GM19043 (cell line): ENCODE data around the gene WTAP.
"Not testable (repeated sequence)": the region's sequence is repeated elsewhere in the genome, so short reads cannot be mapped to it uniquely, and the experiment has no call there.

Experiments
- ATAC-seq: cut with Tn5 transposase; IDR thresholded peaks from one replicate; pipeline ENCODE4 v1.9.1; 2021; ENCODE audit warnings: low read depth; ENCODE audit not compliant: unreplicated experiment

Gene WTAP

GRCh38 chr6:159693128-159693893, 34.0 kb upstream of the WTAP start, which contains the start of gene SOD2:
Gene SOD2, minus strand, starts transcription at chr6:159693241. Its CDS starts 74 bp downstream, at chr6:159693167.
- peak; percentile 69 for ATAC-seq

GRCh38 chr6:159693894-159694545, 33.3 kb upstream of the WTAP start:
- ATAC-seq: no peak

GRCh38 chr6:159695984-159696383, 31.3 kb upstream of the WTAP start:
- no peak for ATAC-seq

GRCh38 chr6:159700970-159701369, 26.3 kb upstream of the WTAP start:
- no peak for ATAC-seq

- ATAC-seq: no peak
Measured at GRCh38 chr6:159701413-159701999, 25.8 kb upstream of the WTAP start.

GRCh38 chr6:159710603-159711002, 16.7 kb upstream of the WTAP start:
- not testable (repeated sequence) for ATAC-seq

GRCh38 chr6:159712389-159712788, 14.9 kb upstream of the WTAP start:
- ATAC-seq: not testable (repeated sequence)

GRCh38 chr6:159713984-159714383, 13.3 kb upstream of the WTAP start:
- ATAC-seq: no peak

GRCh38 chr6:159714404-159714803, 12.9 kb upstream of the WTAP start:
- no peak for ATAC-seq

- no peak for ATAC-seq
Measured at GRCh38 chr6:159715166-159715565, 12.1 kb upstream of the WTAP start.

- ATAC-seq: no peak
Measured at GRCh38 chr6:159715605-159716004, 11.7 kb upstream of the WTAP start.

- no peak for ATAC-seq
Measured at GRCh38 chr6:159716247-159717096, 10.8 kb upstream of the WTAP start.

GRCh38 chr6:159718634-159719033, 8.7 kb upstream of the WTAP start:
- ATAC-seq: no peak

GRCh38 chr6:159719287-159719686, 8.0 kb upstream of the WTAP start:
- no peak for ATAC-seq

- ATAC-seq: no peak
Measured at GRCh38 chr6:159720708-159721107, 6.6 kb upstream of the WTAP start.

- not testable (repeated sequence) for ATAC-seq
Measured at GRCh38 chr6:159721981-159722380, 5.3 kb upstream of the WTAP start.

- ATAC-seq: no peak
Measured at GRCh38 chr6:159722655-159723054, 4.7 kb upstream of the WTAP start.

GRCh38 chr6:159723259-159723658, 4.0 kb upstream of the WTAP start:
- ATAC-seq: no peak

GRCh38 chr6:159724778-159725177, 2.5 kb upstream of the WTAP start:
- ATAC-seq: no peak

- ATAC-seq: not testable (repeated sequence)
Measured at GRCh38 chr6:159725208-159725607, 2.1 kb upstream of the WTAP start.
